ENCODE results near the gene B4GALT5.

B4GALT5 gene

DNA sequence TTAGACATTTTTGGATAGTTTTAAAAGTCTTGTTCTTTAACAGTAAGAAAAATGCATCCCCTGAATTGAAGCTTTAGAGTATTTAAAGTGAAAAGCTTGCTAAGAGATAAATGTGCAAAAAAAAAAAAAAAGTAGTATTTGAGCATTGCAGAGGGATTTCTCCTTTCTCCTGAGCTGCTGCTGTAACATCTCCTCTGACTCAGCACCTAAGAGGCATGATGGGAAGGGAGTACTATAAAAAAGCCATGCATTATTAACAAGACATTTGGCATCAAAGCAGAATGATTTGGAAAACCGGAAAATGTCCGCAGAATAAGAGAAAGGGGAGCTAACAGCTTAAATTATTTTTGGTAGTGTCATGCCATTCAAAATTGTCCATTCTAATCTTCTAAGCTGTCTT lies 27.9 kb downstream of the B4GALT5 start:
- Histone ChIP-seq H3K9me3 (ENCODE audit: control insufficient read depth, insufficient read depth, low read length) (no peaks in the 10 kb centered on the region), H3K4me1 (ENCODE audit: insufficient read depth, low read length) (peaks cover 34% of the 10 kb centered on the region), H3K9ac (ENCODE audit: low read depth, low read length) (no peak overlapping the region), H3K36me3 (ENCODE audit: insufficient read depth, low read length) (no peaks in the 10 kb centered on the region)

DNA sequence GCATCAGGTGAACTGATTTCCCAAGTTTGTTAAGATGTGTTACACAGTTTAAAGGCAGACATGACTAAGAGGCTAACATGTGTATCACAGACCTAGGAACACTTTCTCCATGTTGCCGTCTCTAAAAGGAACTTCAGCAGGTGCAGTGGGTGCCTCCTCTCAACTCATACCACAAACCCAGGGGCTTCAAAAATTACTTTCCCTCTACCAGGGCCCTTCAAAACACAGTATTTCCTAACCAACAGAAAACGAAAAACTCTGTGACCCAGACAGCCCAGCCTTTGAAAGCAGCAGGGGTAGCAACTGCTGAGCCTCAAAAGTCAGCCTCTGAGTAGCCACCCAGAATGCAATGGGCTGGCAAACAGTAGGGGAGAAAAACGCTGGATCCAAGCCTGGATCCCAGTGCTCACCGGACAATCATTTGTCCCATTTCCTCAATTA lies 28.5 kb downstream of the B4GALT5 start:
- Histone ChIP-seq H3K36me3 (ENCODE audit: insufficient read depth, low read length) (no peaks in the 10 kb centered on the region), H3K9me3 (ENCODE audit: control insufficient read depth, insufficient read depth, low read length) (no peaks in the 10 kb centered on the region), H3K9ac (ENCODE audit: low read depth, low read length) (no peak overlapping the region), H3K4me1 (ENCODE audit: insufficient read depth, low read length) (peaks cover 34% of the 10 kb centered on the region)

DNA sequence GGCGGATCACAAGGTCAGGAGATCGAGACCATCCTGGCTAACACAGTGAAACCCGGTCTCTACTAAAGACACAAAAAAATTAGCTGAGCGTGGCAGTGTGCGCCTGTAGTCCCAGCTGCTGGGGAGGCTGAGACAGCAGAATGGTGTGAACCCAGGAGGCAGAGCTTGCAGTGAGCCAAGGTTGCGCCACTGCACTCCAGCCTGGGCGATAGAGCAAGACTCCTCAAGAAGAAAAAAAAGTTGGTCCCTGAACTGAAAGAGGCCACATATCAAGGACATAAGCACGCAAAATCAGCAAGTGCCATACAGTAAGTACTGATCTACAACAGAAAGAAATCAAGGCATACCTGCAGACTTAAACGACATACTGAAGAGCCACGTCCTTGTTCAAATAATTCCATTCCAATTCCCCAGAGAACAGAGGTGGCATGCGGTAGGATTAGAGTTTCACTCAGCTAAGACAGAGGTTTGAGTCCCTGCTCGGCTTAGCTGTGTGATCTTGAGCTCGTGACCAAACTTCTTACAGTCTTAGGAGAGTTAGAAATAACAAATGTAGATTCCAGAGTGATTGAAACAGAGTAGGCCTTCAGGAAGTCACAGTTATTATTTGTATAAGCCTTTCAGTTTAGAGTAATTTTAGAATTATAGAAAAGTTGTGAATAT lies 29.2 kb downstream of the B4GALT5 start:
- peaks cover 32% of the 10 kb centered on the region for H3K4me1 ChIP-seq (ENCODE audit: insufficient read depth, low read length)

DNA sequence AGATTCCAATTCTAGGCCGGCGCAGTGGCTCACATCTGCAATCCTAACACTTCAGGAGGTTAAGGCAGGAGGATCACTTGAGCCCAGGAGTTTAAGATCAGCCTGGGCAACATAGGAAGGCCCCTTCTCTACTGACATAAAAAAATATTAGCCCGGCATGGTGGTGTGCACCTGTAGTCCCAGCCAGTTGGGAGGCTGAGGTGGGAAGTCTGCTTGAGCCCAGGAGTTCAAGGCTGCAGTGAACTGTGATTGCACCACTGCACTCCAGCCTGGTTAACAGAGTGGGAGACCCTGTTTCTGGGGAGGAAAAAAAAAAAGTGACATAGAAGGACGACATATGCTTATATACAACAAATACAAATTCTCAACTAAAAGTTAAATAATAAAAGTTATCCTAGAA lies 30.9 kb downstream of the B4GALT5 start:
- Histone ChIP-seq H3K9ac (ENCODE audit: low read depth, low read length) (no peak overlapping the region), H3K4me1 (ENCODE audit: insufficient read depth, low read length) (peaks cover 31% of the 10 kb centered on the region), H3K36me3 (ENCODE audit: insufficient read depth, low read length) (no peaks in the 10 kb centered on the region), H3K9me3 (ENCODE audit: control insufficient read depth, insufficient read depth, low read length) (no peaks in the 10 kb centered on the region)

More for the DNA sequence above, 29.2 kb downstream of the B4GALT5 start:
- Histone ChIP-seq H3K9ac (ENCODE audit: low read depth, low read length) (no peak overlapping the region), H3K36me3 (ENCODE audit: insufficient read depth, low read length) (no peaks in the 10 kb centered on the region), H3K9me3 (ENCODE audit: control insufficient read depth, insufficient read depth, low read length) (no peaks in the 10 kb centered on the region)

DNA sequence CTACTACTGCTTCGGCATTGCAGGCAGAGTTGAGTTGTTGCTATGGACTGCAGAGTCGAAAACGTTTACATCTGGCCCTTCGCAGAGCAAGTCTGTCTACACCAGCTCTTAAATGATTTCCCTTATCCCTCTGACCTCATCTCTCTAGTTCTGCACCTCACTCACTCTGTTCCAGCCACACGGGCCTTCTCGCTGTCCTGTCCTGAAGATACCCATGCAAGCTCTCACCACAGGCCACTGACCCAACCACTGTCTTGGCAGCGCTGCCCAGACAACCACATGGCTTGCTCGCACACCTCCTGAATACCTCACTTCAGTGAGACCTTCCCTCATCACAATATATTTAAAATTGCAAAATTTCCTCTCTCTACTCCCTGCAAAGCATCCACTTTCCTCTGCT lies 31.4 kb downstream of the B4GALT5 start:
- H3K9ac ChIP-seq (ENCODE audit: low read depth, low read length), result no peak overlapping the region
- H3K36me3 ChIP-seq (ENCODE audit: insufficient read depth, low read length), result no peaks in the 10 kb centered on the region
- peaks cover 32% of the 10 kb centered on the region for H3K4me1 ChIP-seq (ENCODE audit: insufficient read depth, low read length)
- H3K9me3 ChIP-seq (ENCODE audit: control insufficient read depth, insufficient read depth, low read length), result no peaks in the 10 kb centered on the region

DNA sequence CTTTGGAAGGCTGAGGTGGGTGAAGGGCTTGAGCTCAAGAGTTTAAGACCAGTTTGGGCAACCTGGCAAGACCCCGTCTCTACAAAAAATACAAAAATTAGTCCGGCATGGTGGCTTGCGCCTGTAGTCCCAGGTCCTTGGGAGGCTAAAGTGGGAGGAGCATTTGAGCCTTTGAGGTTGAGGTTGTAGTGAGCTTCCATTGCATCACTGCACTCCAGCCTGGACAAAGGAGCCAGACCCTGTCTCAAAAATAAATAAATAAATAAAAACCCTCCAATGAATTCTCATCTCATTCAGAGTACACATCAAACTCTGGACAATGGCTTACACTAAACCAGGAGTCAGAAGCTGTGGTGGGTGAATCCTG lies 31.8 kb downstream of the B4GALT5 start:
- H3K9me3 ChIP-seq (ENCODE audit: control insufficient read depth, insufficient read depth, low read length), result no peaks in the 10 kb centered on the region
- H3K36me3 ChIP-seq (ENCODE audit: insufficient read depth, low read length), result no peaks in the 10 kb centered on the region
- H3K4me1 ChIP-seq (ENCODE audit: insufficient read depth, low read length), result peaks cover 36% of the 10 kb centered on the region
- H3K9ac ChIP-seq (ENCODE audit: low read depth, low read length), result no peak overlapping the region

DNA sequence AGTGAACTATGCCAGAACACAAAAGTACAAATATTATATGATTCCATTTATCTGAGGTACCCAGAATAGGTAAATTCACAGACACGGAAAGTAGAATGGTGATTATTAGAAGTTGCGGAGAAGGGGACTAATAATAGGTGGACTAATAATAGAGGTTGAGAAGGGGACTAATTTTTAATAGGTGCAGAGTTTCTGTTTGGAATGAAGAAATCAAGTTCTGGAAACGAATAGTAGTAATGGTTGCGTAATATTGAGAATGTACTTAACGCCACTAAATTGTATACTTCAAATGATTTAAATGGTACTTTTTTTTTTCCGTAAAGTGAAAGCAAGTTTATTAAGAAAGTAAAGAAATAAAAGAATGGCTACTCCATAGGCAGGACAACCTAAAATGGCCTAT lies 33.2 kb downstream of the B4GALT5 start:
- no peak overlapping the region for H3K9ac ChIP-seq (ENCODE audit: low read depth, low read length)
- no peaks in the 10 kb centered on the region for H3K36me3 ChIP-seq (ENCODE audit: insufficient read depth, low read length)
- peaks cover 37% of the 10 kb centered on the region for H3K4me1 ChIP-seq (ENCODE audit: insufficient read depth, low read length)
- H3K9me3 ChIP-seq (ENCODE audit: control insufficient read depth, insufficient read depth, low read length), result no peaks in the 10 kb centered on the region

DNA sequence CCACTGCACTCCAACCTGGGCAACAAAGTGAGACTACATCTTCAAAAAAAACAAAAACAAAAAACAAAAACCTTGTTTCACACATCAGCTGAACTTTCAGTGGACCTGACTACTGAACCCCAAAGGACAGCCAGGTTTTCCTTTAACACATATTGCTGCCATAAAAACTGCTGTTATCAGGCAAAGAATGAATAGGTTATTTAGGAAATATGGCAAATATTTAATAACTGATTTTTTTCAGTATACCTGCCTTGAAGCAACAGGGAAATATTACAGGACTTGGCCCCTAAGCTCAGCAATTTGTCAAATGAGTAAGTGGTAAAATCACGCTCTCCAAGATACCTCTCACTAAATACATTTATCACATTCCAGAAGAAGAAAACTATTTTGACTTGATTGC lies 34.0 kb downstream of the B4GALT5 start:
- no peaks in the 10 kb centered on the region for H3K36me3 ChIP-seq (ENCODE audit: insufficient read depth, low read length)
- no peaks in the 10 kb centered on the region for H3K9me3 ChIP-seq (ENCODE audit: control insufficient read depth, insufficient read depth, low read length)
- H3K9ac ChIP-seq (ENCODE audit: low read depth, low read length), result no peak overlapping the region
- H3K4me1 ChIP-seq (ENCODE audit: insufficient read depth, low read length), result peaks cover 41% of the 10 kb centered on the region

DNA sequence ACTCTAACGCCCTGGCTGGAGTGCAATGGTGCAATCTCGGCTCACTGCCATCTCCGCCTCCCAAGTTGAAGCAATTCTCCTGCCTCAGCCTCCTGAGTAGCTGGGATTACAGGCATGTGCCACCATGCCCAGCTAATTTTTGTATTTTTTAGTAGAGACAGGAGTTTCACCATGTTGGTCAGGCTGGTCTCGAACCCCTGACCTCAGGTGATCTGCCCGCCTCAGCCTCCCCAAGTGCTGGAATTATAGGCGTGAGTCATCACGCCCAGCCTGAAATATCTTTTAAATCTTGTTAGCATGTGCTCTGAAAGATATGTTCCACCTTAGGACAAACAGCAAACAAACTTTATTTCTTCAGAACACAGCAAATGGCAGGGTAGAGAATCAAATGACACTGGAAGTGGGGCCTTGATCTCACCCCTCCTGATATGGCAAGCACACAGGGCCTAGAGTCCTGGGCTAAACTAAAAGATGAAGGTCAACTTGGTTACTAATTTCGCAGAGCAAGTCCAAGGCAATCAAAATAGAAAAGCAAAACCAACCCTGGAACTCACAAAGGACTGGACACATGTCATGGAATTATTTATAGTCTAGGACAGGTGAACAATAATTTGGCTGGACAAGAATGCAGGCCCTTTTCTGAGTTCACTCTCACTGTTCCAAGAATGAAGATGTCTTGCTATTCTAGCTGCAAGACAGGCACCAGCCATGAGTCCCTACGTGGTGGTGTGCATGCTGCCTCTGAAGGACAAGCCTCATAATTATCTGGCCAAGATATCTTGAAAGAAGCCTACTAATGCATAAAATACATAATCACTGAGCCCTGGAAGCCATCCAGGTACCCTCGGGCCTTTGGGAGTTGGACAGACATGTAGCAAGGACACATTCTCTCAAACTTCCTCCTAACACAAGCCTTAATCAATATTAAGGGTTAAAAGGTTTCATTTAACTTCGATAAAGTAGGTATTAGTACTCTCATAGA lies 35.6 kb downstream of the B4GALT5 start:
- H3K4me1 ChIP-seq (ENCODE audit: insufficient read depth, low read length), result peaks cover 43% of the 10 kb centered on the region
- H3K9me3 ChIP-seq (ENCODE audit: control insufficient read depth, insufficient read depth, low read length), result no peaks in the 10 kb centered on the region
- no peak overlapping the region for H3K9ac ChIP-seq (ENCODE audit: low read depth, low read length)
- no peaks in the 10 kb centered on the region for H3K36me3 ChIP-seq (ENCODE audit: insufficient read depth, low read length)

DNA sequence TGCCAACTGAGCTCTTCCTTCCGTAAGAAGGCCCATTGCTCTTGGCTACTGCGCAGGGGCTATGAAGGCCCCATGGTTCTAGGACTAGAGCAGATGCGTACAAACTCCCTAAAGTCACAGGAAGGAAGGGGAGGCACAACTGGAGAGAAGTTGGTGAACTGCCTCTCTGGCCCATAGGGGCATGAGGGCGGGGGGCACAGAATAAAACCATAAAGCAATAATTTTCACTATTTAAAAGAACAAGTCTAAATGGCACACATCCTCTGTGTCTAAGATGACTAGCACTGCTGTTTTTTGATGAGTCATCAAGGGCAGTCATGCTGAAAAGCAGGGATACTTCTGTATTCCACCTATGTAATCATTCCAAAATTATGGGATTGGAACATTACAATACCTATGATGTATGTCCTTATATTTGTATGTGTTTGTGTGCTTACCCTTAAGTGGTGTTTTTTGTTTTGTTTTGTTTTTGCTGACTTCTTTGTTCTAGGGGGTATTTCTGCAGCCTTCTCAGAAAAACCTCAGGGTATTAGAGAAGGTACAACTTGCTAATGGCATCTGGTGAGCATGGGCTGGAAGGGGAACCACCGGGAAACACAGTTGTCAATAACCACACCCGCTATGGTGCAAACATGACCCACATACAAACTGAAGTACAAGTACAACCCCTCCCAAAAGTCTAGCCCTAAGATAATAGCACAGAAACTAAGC lies 36.9 kb downstream of the B4GALT5 start:
- peaks cover 49% of the 10 kb centered on the region for H3K4me1 ChIP-seq (ENCODE audit: insufficient read depth, low read length)
- no peak overlapping the region for H3K9ac ChIP-seq (ENCODE audit: low read depth, low read length)

DNA sequence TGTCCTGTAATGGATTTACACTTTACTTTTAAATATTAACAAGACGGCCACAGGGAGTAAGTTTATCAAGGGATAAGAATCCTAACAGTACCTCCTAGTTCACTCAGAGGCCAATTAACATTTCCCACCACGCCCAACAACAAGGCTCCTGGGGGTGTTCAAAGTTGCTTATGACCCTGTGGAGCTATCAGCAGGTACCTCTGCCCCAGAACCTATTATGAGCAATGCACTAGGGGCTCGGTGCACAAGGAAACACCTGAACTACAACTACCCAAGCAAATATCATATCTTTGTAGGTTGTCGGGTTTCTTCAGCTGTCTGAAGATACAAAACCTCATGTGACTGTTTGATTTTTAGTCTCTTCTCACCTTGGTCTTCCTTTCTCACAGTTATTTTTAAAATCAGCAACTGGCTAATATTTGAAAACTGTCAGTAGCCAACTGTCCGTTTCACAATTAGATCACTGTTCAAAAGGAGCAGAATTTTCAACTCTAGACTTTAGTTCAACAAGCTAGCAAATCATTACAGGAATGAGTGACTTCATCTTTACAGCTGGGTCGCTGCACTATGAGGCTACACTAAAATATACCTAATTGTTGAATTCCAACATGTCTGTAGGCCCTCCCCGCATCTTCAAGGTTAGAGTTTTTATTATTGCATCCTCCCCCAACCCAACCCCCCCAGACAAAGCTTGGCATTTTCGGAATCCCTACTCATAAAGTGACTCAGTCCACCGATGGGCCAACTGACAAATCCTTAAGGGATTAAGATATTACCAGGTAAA lies 38.1 kb downstream of the B4GALT5 start:
- Histone ChIP-seq H3K9ac (ENCODE audit: low read depth, low read length) (no peak overlapping the region), H3K4me1 (ENCODE audit: insufficient read depth, low read length) (peaks cover 47% of the 10 kb centered on the region), H3K36me3 (ENCODE audit: insufficient read depth, low read length) (no peaks in the 10 kb centered on the region), H3K9me3 (ENCODE audit: control insufficient read depth, insufficient read depth, low read length) (no peaks in the 10 kb centered on the region)

More for the DNA sequence above, 36.9 kb downstream of the B4GALT5 start:
- Histone ChIP-seq H3K36me3 (ENCODE audit: insufficient read depth, low read length) (no peaks in the 10 kb centered on the region), H3K9me3 (ENCODE audit: control insufficient read depth, insufficient read depth, low read length) (no peaks in the 10 kb centered on the region)

DNA sequence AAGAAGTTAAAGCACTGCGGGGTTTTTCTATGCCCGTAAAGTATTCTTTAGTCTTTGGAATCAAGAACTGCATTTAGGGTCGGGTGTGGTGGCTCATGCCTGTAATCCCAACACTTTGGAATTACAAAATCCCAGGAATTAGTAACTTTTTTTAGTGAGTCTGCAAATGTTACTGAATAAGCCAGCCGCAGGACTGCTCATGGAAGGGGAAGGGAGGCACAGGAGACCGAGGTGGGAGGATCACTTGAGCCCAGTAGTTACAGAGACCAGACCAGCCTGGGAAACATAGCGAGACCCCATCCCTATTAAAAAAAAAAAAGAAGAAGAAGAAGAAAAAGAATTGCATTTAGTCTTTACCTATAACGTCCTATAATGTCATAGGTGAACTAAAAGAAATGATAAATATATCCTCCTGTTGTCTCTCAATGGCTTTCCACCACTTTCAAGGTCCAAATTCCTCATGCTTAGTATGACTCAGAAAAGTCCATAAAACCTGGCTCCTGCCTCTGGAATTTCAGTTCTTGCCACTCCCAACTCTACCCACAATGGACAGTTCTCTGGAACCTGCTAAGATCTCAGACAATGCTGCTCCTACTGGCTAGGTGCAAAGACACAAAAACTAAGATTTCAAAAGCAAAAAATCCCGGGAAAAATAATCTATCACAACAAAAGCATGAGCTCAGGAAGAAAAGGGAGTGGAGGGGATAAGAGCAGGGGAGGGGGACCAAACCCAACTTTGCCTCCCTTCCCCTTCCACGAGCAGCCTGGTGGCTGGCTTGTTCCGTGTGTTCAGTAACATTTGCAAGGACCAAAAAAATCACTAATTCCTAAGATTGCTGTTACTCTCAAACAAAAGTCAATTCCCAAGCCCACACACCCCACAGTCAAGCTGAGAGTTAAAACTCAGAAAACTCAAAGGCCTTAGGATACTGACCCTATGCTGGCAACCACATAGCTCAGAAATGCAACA lies 39.0 kb downstream of the B4GALT5 start:
- H3K4me1 ChIP-seq (ENCODE audit: insufficient read depth, low read length), result peaks cover 48% of the 10 kb centered on the region

DNA sequence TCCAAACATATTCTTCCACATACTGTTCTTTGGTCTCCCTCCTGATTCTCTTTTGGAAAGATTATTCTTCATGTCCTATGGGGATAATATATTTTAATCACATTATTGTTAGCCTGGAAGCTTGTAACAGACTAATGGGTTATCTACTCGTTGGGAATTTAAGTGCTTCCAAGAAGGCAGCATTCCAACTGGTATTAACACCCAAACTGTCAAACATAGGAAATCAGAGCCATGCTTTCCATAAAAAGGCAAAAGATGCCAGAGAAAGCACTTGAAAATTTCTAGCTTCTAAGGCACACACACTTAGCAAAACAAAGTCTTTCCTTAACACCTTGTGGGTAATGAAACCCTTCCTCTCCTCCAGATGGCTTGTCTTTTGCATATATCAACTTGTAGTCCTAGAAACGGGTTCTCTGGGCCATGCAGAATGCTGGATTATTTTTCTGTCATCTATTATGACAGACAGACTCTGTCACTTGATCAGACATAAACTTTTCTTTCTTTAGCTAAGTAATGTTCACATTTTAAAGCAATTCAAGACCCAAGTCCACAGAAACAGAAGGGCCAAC lies 41.5 kb downstream of the B4GALT5 start:
- Histone ChIP-seq H3K9me3 (ENCODE audit: control insufficient read depth, insufficient read depth, low read length) (no peaks in the 10 kb centered on the region), H3K36me3 (ENCODE audit: insufficient read depth, low read length) (no peaks in the 10 kb centered on the region), H3K9ac (ENCODE audit: low read depth, low read length) (no peak overlapping the region), H3K4me1 (ENCODE audit: insufficient read depth, low read length) (peaks cover 39% of the 10 kb centered on the region)

More for the DNA sequence above, 39.0 kb downstream of the B4GALT5 start:
- Histone ChIP-seq H3K9ac (ENCODE audit: low read depth, low read length) (no peak overlapping the region), H3K36me3 (ENCODE audit: insufficient read depth, low read length) (no peaks in the 10 kb centered on the region), H3K9me3 (ENCODE audit: control insufficient read depth, insufficient read depth, low read length) (no peaks in the 10 kb centered on the region)

Data from ES-I3 (cell line).